Liver (tissue), 9 donors: ENCODE measurements around the gene FA2H. TPM values are rescaled to one million over a fixed set of nuclear protein-coding genes. Genes with fewer than 3 reads are reported as not detected.

Experiments
- DNase-seq: peaks from one replicate; pipeline ENCODE4 v3.0.0-alpha.2; 2017; ENCODE audit warnings: low spot score
- H3K27ac ChIP-seq, 2 donors: one replicate each; pipeline ENCODE4 v1.7.0; 2013; ENCODE audit warnings: inconsistent platforms in 2 of 2, low read length in 2 of 2, control low read depth in 1 of 2, low read depth in 1 of 2, mild to moderate bottlenecking in 1 of 2
- H3K27me3 ChIP-seq, 4 donors: one replicate each; pipeline versions ENCODE4 v1.6.1 to v1.7.0; 2013; ENCODE audit warnings: low read length in 3 of 4, inconsistent platforms in 1 of 4, mild to moderate bottlenecking in 1 of 4, moderate library complexity in 1 of 4; ENCODE audit not compliant: control insufficient read depth in 4 of 4, insufficient read depth in 4 of 4
- H3K36me3 ChIP-seq, 4 donors: one replicate each; pipeline versions ENCODE4 v1.6.1 to v1.7.0; 2013; ENCODE audit warnings: low read length in 3 of 4, mild to moderate bottlenecking in 3 of 4, low read depth in 1 of 4, moderate library complexity in 1 of 4; ENCODE audit not compliant: control insufficient read depth in 4 of 4, insufficient read depth in 3 of 4
- H3K4me1 ChIP-seq, 4 donors: one replicate each; pipeline versions ENCODE4 v1.6.1 to v1.7.0; 2013; ENCODE audit warnings: low read length in 3 of 4, mild to moderate bottlenecking in 3 of 4, moderate library complexity in 1 of 4; ENCODE audit not compliant: control insufficient read depth in 4 of 4, insufficient read depth in 4 of 4
- H3K4me3 ChIP-seq, 3 donors: one replicate each; pipeline versions ENCODE4 v1.6.1 to v1.7.0; 2013; ENCODE audit warnings: low read length in 3 of 3, control low read depth in 1 of 3, low read depth in 1 of 3, mild to moderate bottlenecking in 1 of 3
- H3K9ac ChIP-seq, 2 donors: one replicate each; pipeline ENCODE4 v1.7.0; 2013; ENCODE audit warnings: low read length in 2 of 2, mild to moderate bottlenecking in 2 of 2, moderate library complexity in 2 of 2, control low read depth in 1 of 2, low read depth in 1 of 2
- H3K9me3 ChIP-seq, 4 donors: one replicate each; pipeline versions ENCODE4 v1.6.1 to v1.7.0; 2013; ENCODE audit warnings: low read length in 3 of 4; ENCODE audit not compliant: control insufficient read depth in 4 of 4
- ATF3 ChIP-seq: IDR thresholded peaks from 2 replicates; pipeline ENCODE4 v1.6.1; 2016; ENCODE audit warnings: antibody characterized with exemption
- CTCF ChIP-seq: fragments of 150-350 bp; IDR thresholded peaks from 2 replicates; pipeline ENCODE4 v1.5.1; 2017; ENCODE audit warnings: improper control_type of control experiment, low read depth, low read length; ENCODE audit not compliant: missing input control
- EGR1 ChIP-seq, 2 donors: IDR thresholded peaks; 2 replicates each; pipeline ENCODE4 v1.6.1; 2016 to 2018; ENCODE audit warnings: antibody characterized with exemption in 2 of 2, low read depth in 2 of 2
- FOXA1 ChIP-seq: IDR thresholded peaks from 2 replicates; pipeline ENCODE4 v1.6.1; 2016; ENCODE audit warnings: antibody characterized with exemption
- FOXA2 ChIP-seq: IDR thresholded peaks from 2 replicates; pipeline ENCODE4 v1.6.1; 2016; ENCODE audit warnings: antibody characterized with exemption
- GABPA ChIP-seq, 2 donors: IDR thresholded peaks in 1 of 2; conservative IDR thresholded peaks in 1 of 2; 2 replicates each; pipeline ENCODE4 v1.6.1; 2016; ENCODE audit warnings: antibody characterized with exemption in 2 of 2, mild to moderate bottlenecking in 1 of 2, moderate library complexity in 1 of 2
- HNF4A ChIP-seq, 2 donors: conservative IDR thresholded peaks; 2 replicates each; pipeline ENCODE4 v1.6.1; 2016; ENCODE audit warnings: antibody characterized with exemption in 2 of 2, mild to moderate bottlenecking in 2 of 2
- HNF4G ChIP-seq: IDR thresholded peaks from 2 replicates; pipeline ENCODE4 v1.6.1; 2016; ENCODE audit warnings: antibody characterized with exemption
- JUND ChIP-seq, 2 donors: IDR thresholded peaks; 2 replicates each; pipeline ENCODE4 v1.6.1; 2016; ENCODE audit warnings: antibody characterized with exemption in 2 of 2
- MAX ChIP-seq: IDR thresholded peaks from 2 replicates; pipeline ENCODE4 v1.6.1; 2016; ENCODE audit warnings: antibody characterized with exemption
- NR2F2 ChIP-seq: IDR thresholded peaks from 2 replicates; pipeline ENCODE4 v1.6.1; 2016; ENCODE audit warnings: antibody characterized with exemption
- RAD21 ChIP-seq, 2 donors: IDR thresholded peaks; 2 replicates each; pipeline ENCODE4 v1.6.1; 2016; ENCODE audit warnings: antibody characterized with exemption in 2 of 2, mild to moderate bottlenecking in 2 of 2
- REST ChIP-seq: IDR thresholded peaks from 2 replicates; pipeline ENCODE4 v1.6.1; 2016; ENCODE audit warnings: antibody characterized with exemption, mild to moderate bottlenecking
- RXRA ChIP-seq, 2 donors: IDR thresholded peaks; 2 replicates each; pipeline ENCODE4 v1.6.1; 2017 to 2018; ENCODE audit warnings: antibody characterized with exemption in 2 of 2, mild to moderate bottlenecking in 1 of 2
- SP1 ChIP-seq: IDR thresholded peaks from 2 replicates; pipeline ENCODE4 v1.6.1; 2018; ENCODE audit warnings: antibody characterized with exemption, mild to moderate bottlenecking
- TAF1 ChIP-seq: conservative IDR thresholded peaks from 2 replicates; pipeline ENCODE4 v1.6.1; 2016; ENCODE audit warnings: antibody characterized with exemption, mild to moderate bottlenecking
- YY1 ChIP-seq: IDR thresholded peaks from 2 replicates; pipeline ENCODE4 v1.6.1; 2016; ENCODE audit warnings: antibody characterized with exemption, mild to moderate bottlenecking
- ZBTB33 ChIP-seq: IDR thresholded peaks from 2 replicates; pipeline ENCODE4 v1.6.1; 2016; ENCODE audit warnings: antibody characterized with exemption
- WGBS: extraction: QIAGEN DNeasy Blood & Tissue Kit; methylation state at CpG from one replicate; pipeline ENCODE4 v1.1.7; 2013; 5-methylcytosine and 5-hydroxymethylcytosine counted together
- polyA plus RNA-seq, 2 donors: library from polyadenylated mRNA; stranded (reverse) in 1 of 2; unstranded in 1 of 2; fragments of 200-250 nt in 1 of 2; fragments of >200 nt in 1 of 2; fragmentation: Nextera tagmentation in 1 of 2; extraction: Ambion mirVana in 1 of 2; gene quantifications; one replicate each; pipeline versions ENCODE4 v1.2.1 to v1.2.3, GENCODE V29; 2013 to 2015
- total RNA-seq, 2 donors: library from RNA; depleted of rRNA; stranded (reverse); fragments of >200 nt; gene quantifications; one replicate each; pipeline ENCODE4 v1.2.3, GENCODE V29; 2014
- donor health status: healthy.
- donor health status: healthy.
- donor health status: healthy.
- donor health status: healthy.
- donor health status: healthy.

The FA2H gene
- total and polyA plus RNA-seq, 4 donors: 0.02 to 0.17 (median 0.14) TPM; not detected in 1

GRCh38 chr16:74758801-74759200 lies 15.8 kb downstream of the FA2H start (continued):
- TF ChIP-seq SP1 (no peak), FOXA2 (no peak)

- H3K4me1 ChIP-seq: no peaks in the 10 kb centered on the region
- H3K27me3 ChIP-seq: no peaks in the 10 kb centered on the region
- no peaks in the 10 kb centered on the region for H3K36me3 ChIP-seq
- no peak overlapping the region for H3K4me3 ChIP-seq
- no peaks in the 10 kb centered on the region for H3K9me3 ChIP-seq
- 72% methylated on average over 4 of the region's 4 CpGs for WGBS
- DNase-seq: no peak
- H3K27ac ChIP-seq: no peak overlapping the region
- no peak for TF ChIP-seq EGR1 (IDR thresholded peaks at IDR 0.05; ENCODE audit: low read depth in 2 of 2)
- TF ChIP-seq JUND (IDR thresholded peaks at IDR 0.05): no peak
- no peak for TF ChIP-seq RXRA (IDR thresholded peaks at IDR 0.05)
- TF ChIP-seq FOXA1: no peak
- no peak for TF ChIP-seq GABPA (IDR thresholded peaks at IDR 0.05 in 1 of 2, conservative IDR thresholded peaks at IDR 0.05 in 1 of 2)
- no peak for TF ChIP-seq SP1
- no peak for TF ChIP-seq YY1
- TF ChIP-seq REST: no peak
- TF ChIP-seq MAX: no peak
- no peak for TF ChIP-seq NR2F2
- no peak for TF ChIP-seq CTCF
- TF ChIP-seq ZBTB33: no peak
- no peak for TF ChIP-seq FOXA2
- no peak for TF ChIP-seq TAF1
- no peak for TF ChIP-seq ATF3
- TF ChIP-seq HNF4A (conservative IDR thresholded peaks at IDR 0.05): no peak
- no peak for TF ChIP-seq HNF4G
- no peak for TF ChIP-seq RAD21 (IDR thresholded peaks at IDR 0.05)
- H3K9ac ChIP-seq: no peak overlapping the region
These were observed 17.3 kb downstream of the FA2H start for GRCh38 chr16:74757349-74757748.
